A549 (cell line): ENCODE data around the gene TM9SF4. TPM values are rescaled to one million over a fixed set of nuclear protein-coding genes. Genes with fewer than 3 reads are reported as not detected.

Experiments used
- ATAC-seq, 2 experiments: fragments of 200-7000 bp in 1 of 2; fragments of >200 bp in 1 of 2; cut with Nextera tagmentation in 1 of 2; cut with Tn5 transposase in 1 of 2; 3 replicates each; pipeline versions ENCODE4 v1.8.0 to v1.9.1; 2018 to 2020; ENCODE audit warnings: mild to moderate bottlenecking in 1 of 2, moderate library complexity in 1 of 2
- CTCF ChIA-PET: fragments of 300-600 bp; sonication (Branson Sonifier 250); formaldehyde crosslinking; extraction: SDS; loops from one replicate; lab custom pipeline; 2021; ENCODE audit warnings: antibody characterized with exemption, inconsistent platforms; lab: Yijun Ruan, JAX
- POLR2A ChIA-PET: fragments of 350-600 bp; formaldehyde crosslinking; extraction: SDS; loops from one replicate; lab custom pipeline; 2021; ENCODE audit warnings: antibody characterized with exemption, inconsistent platforms; lab: Yijun Ruan, JAX
- DNase-seq, 2 experiments: peaks; one replicate each; pipeline versions ENCODE4 v3.0.0 to v3.0.0-alpha.2; 2011 to 2016; ENCODE audit warnings: low read depth in 1 of 2, low spot score in 1 of 2
- FAIRE-seq: peaks from 2 replicates; lab custom pipeline; 2011; peaks lifted over from hg19 to GRCh38; lab: Jason Lieb, UNC
- H3K27ac ChIP-seq, 2 experiments: fragments of >200 bp; sonication (Bioruptor Twin); formaldehyde crosslinking; 3 replicates each; pipeline ENCODE4 v1.5.1; 2016 to 2017
- H3K4me1 ChIP-seq: fragments of >200 bp; sonication (Bioruptor Twin); formaldehyde crosslinking; 3 replicates; pipeline ENCODE4 v1.6.1; 2016
- H3K4me2 ChIP-seq: fragments of >200 bp; sonication (Bioruptor Twin); formaldehyde crosslinking; 3 replicates; pipeline ENCODE4 v1.6.1; 2016
- H3K4me3 ChIP-seq: fragments of >200 bp; sonication (Bioruptor Twin); formaldehyde crosslinking; 3 replicates; pipeline ENCODE4 v1.5.1; 2016
- H3K9me3 ChIP-seq: fragments of >200 bp; sonication (Bioruptor Twin); formaldehyde crosslinking; 3 replicates; pipeline ENCODE4 v1.6.1; 2016
- CHD4 ChIP-seq: fragments of 200-600 bp; sonication (generic); IDR thresholded peaks from 2 replicates; pipeline ENCODE4 v1.6.1; 2016; ENCODE audit warnings: antibody characterized with exemption, mild to moderate bottlenecking, borderline replicate concordance
- EHF ChIP-seq: fragments of 250-450 bp; sonication (Bioruptor Pico); IDR thresholded peaks from 2 replicates; pipeline ENCODE4 v1.5.0; 2020; ENCODE audit warnings: mild to moderate bottlenecking
- EHMT2 ChIP-seq: fragments of 200-600 bp; sonication (generic); IDR thresholded peaks from 2 replicates; pipeline ENCODE4 v1.6.1; 2016; ENCODE audit warnings: antibody characterized with exemption, low read depth, mild to moderate bottlenecking, moderate library complexity
- HEYL ChIP-seq: fragments of 250-450 bp; sonication (Bioruptor Pico); IDR thresholded peaks from 2 replicates; pipeline ENCODE4 v1.8.0; 2021; ENCODE audit warnings: mild to moderate bottlenecking, moderate library complexity
- KDM5A ChIP-seq: fragments of 200-600 bp; sonication (generic); IDR thresholded peaks from 2 replicates; pipeline ENCODE4 v1.6.1; 2016; ENCODE audit warnings: antibody characterized with exemption, mild to moderate bottlenecking
- PHF8 ChIP-seq: fragments of 200-600 bp; sonication (generic); IDR thresholded peaks from 2 replicates; pipeline ENCODE4 v1.6.1; 2016; ENCODE audit warnings: low read depth, mild to moderate bottlenecking, antibody characterized with exemption, moderate library complexity, borderline replicate concordance
- RAD21 ChIP-seq, 2 experiments: fragments of >200 bp in 1 of 2; sonication (Bioruptor Twin) in 1 of 2; formaldehyde crosslinking in 1 of 2; IDR thresholded peaks in 1 of 2; conservative IDR thresholded peaks in 1 of 2; 2 replicates in 1 of 2; 3 replicates in 1 of 2; pipeline ENCODE4 v1.6.1; 2012 to 2018; ENCODE audit warnings: inconsistent platforms in 1 of 2
- RFX5 ChIP-seq: fragments of 450-650 bp; IDR thresholded peaks from 2 replicates; pipeline ENCODE4 v1.7.1; 2014; ENCODE audit warnings: antibody characterized with exemption, mild to moderate bottlenecking, moderate library complexity
- SREBF2 ChIP-seq: fragments of 450-650 bp; IDR thresholded peaks from 2 replicates; pipeline ENCODE4 v1.6.1; 2014; ENCODE audit warnings: mild to moderate bottlenecking, moderate library complexity
- ZC3H11A ChIP-seq: fragments of 450-650 bp; IDR thresholded peaks from 2 replicates; pipeline ENCODE4 v1.6.1; 2014; ENCODE audit warnings: antibody characterized with exemption, mild to moderate bottlenecking
- ZSCAN20 ChIP-seq: fragments of 250-450 bp; sonication (Bioruptor Pico); IDR thresholded peaks from 2 replicates; pipeline ENCODE4 v1.8.0; 2022; ENCODE audit warnings: mild to moderate bottlenecking, moderate library complexity
- WGBS: methylation state at CpG from one replicate; pipeline ENCODE4 v1.1.6; 2017; ENCODE audit errors: missing lambda C conversion rate; 5-methylcytosine and 5-hydroxymethylcytosine counted together
- polyA plus RNA-seq, 4 experiments: library from polyadenylated mRNA; depleted of rRNA in 3 of 4; stranded (reverse); fragments of >200 nt; fragmentation: RNase III in 1 of 4; extraction: RNeasy Plus Mini Kit Qiagen cat#74134 plus additional on column Dnase treatment in 1 of 4; gene quantifications; 2 replicates in 3 of 4; 3 replicates in 1 of 4; pipeline ENCODE4 v1.2.3, GENCODE V29; 2011 to 2017
- TF ChIP-seq, protein P1 (sequence below): fragments of >200 bp; sonication (Bioruptor Twin); formaldehyde crosslinking; IDR thresholded peaks from 3 replicates; pipeline ENCODE4 v1.6.1; 2016
- TF ChIP-seq, protein P2 (sequence below): fragments of 200-600 bp; sonication (generic); IDR thresholded peaks from 2 replicates; pipeline ENCODE4 v1.6.1; 2016; ENCODE audit warnings: antibody characterized with exemption, mild to moderate bottlenecking, moderate library complexity
- TF ChIP-seq, protein P3 (sequence below): fragments of >200 bp; sonication (Bioruptor Twin); formaldehyde crosslinking; IDR thresholded peaks from 2 replicates; pipeline ENCODE4 v1.6.1; 2016
- TF ChIP-seq, protein P4 (sequence below): fragments of 250-450 bp; sonication (Bioruptor Pico); IDR thresholded peaks from 2 replicates; pipeline ENCODE4 v1.5.0; 2021; ENCODE audit warnings: mild to moderate bottlenecking, moderate library complexity, borderline replicate concordance
- TF ChIP-seq, protein P5 (sequence below): fragments of 450-650 bp; IDR thresholded peaks from 2 replicates; pipeline ENCODE4 v1.6.1; 2014; ENCODE audit warnings: antibody characterized with exemption

Gene TM9SF4
- polyA plus RNA-seq, 2 of the 4 experiments (the other 2 are of a cell fraction), result 52.3 to 60.0 TPM

DNA sequence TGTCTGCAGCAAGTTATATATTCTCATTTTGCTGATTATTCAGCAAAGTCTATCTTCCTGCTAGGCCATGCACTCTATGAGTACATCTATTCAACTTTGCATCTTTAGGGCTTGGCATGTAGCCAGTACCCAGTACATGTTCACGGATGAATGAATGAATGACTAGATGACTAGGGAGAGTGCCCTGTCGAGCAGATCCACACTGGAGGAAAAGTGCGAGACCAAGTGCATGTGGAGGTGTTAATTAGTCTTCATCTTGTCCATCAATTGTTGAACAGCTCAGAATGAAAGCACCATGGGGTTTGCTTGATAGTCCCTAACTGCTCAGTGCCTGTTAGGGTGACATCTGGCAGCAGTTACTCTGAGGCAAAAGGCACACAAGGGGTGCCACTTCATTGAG lies 30.4 kb downstream of the TM9SF4 start:
- DNase-seq (no peak), ATAC-seq (no peak), FAIRE-seq (no peak)
- 96% methylated on average over 3 of the region's 3 CpGs for WGBS
- ChIA-PET CTCF (no interaction called here), POLR2A (no interaction called here)
- Histone ChIP-seq H3K4me3 (no peak overlapping the region), H3K4me2 (no peak overlapping the region), H3K9me3 (no peaks in the 10 kb centered on the region), H3K27ac (no peak overlapping the region), H3K4me1 (no peaks in the 10 kb centered on the region)
- TF ChIP-seq, protein P1, sequence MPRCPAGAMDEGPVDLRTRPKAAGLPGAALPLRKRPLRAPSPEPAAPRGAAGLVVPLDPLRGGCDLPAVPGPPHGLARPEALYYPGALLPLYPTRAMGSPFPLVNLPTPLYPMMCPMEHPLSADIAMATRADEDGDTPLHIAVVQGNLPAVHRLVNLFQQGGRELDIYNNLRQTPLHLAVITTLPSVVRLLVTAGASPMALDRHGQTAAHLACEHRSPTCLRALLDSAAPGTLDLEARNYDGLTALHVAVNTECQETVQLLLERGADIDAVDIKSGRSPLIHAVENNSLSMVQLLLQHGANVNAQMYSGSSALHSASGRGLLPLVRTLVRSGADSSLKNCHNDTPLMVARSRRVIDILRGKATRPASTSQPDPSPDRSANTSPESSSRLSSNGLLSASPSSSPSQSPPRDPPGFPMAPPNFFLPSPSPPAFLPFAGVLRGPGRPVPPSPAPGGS, result no peak
- TF ChIP-seq KDM5A (no peak), HEYL (CRISPR knock-in tag) (no peak), RAD21 (conservative IDR thresholded peaks at IDR 0.05 in 1 of 2, IDR thresholded peaks at IDR 0.05 in 1 of 2) (no peak), CHD4 (no peak), EHF (no peak)
- TF ChIP-seq, protein P2, sequence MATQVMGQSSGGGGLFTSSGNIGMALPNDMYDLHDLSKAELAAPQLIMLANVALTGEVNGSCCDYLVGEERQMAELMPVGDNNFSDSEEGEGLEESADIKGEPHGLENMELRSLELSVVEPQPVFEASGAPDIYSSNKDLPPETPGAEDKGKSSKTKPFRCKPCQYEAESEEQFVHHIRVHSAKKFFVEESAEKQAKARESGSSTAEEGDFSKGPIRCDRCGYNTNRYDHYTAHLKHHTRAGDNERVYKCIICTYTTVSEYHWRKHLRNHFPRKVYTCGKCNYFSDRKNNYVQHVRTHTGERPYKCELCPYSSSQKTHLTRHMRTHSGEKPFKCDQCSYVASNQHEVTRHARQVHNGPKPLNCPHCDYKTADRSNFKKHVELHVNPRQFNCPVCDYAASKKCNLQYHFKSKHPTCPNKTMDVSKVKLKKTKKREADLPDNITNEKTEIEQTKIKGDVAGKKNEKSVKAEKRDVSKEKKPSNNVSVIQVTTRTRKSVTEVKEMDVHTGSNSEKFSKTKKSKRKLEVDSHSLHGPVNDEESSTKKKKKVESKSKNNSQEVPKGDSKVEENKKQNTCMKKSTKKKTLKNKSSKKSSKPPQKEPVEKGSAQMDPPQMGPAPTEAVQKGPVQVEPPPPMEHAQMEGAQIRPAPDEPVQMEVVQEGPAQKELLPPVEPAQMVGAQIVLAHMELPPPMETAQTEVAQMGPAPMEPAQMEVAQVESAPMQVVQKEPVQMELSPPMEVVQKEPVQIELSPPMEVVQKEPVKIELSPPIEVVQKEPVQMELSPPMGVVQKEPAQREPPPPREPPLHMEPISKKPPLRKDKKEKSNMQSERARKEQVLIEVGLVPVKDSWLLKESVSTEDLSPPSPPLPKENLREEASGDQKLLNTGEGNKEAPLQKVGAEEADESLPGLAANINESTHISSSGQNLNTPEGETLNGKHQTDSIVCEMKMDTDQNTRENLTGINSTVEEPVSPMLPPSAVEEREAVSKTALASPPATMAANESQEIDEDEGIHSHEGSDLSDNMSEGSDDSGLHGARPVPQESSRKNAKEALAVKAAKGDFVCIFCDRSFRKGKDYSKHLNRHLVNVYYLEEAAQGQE, result no peak
- TF ChIP-seq, all 56 proteins: peak for 0

DNA sequence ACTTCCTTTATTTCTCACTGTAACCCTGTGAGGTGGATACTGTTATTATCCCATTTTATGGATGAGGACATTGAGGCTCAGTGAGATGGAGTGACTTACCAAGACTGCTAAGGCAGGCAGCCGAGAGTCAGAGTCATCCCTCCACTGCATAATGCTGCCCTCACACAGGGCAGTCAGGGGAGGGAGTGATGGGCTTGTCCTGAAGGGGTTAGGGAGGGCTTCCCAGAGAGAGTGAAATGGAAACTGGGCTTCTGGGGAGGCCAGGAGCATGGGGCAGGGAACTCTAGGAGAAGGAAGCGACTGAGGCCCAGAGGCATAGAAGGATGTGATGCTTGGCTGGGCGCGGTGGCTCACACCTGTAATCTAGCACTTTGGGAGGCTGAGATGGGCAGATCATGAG lies 31.1 kb downstream of the TM9SF4 start:
- ChIA-PET CTCF (no interaction called here), POLR2A (no interaction called here)
- no peaks in the 10 kb centered on the region for H3K9me3 ChIP-seq
- ATAC-seq (no peak), DNase-seq (no peak), FAIRE-seq (no peak)
- TF ChIP-seq, protein P3, sequence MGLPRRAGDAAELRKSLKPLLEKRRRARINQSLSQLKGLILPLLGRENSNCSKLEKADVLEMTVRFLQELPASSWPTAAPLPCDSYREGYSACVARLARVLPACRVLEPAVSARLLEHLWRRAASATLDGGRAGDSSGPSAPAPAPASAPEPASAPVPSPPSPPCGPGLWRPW, result no peak
- TF ChIP-seq RFX5 (no peak), ZSCAN20 (CRISPR knock-in tag) (no peak), ZC3H11A (no peak), EHF (no peak), EHMT2 (no peak), SREBF2 (no peak), PHF8 (no peak)
- TF ChIP-seq, protein P4, sequence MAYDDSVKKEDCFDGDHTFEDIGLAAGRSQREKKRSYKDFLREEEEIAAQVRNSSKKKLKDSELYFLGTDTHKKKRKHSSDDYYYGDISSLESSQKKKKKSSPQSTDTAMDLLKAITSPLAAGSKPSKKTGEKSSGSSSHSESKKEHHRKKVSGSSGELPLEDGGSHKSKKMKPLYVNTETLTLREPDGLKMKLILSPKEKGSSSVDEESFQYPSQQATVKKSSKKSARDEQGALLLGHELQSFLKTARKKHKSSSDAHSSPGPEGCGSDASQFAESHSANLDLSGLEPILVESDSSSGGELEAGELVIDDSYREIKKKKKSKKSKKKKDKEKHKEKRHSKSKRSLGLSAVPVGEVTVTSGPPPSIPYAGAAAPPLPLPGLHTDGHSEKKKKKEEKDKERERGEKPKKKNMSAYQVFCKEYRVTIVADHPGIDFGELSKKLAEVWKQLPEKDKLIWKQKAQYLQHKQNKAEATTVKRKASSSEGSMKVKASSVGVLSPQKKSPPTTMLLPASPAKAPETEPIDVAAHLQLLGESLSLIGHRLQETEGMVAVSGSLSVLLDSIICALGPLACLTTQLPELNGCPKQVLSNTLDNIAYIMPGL (CRISPR knock-in tag), result no peak
- TF ChIP-seq, protein P5, sequence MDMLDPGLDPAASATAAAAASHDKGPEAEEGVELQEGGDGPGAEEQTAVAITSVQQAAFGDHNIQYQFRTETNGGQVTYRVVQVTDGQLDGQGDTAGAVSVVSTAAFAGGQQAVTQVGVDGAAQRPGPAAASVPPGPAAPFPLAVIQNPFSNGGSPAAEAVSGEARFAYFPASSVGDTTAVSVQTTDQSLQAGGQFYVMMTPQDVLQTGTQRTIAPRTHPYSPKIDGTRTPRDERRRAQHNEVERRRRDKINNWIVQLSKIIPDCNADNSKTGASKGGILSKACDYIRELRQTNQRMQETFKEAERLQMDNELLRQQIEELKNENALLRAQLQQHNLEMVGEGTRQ, result no peak
- TF ChIP-seq, protein P1, result no peak
- H3K4me2 ChIP-seq, result no peak overlapping the region
- H3K27ac ChIP-seq, result no peak overlapping the region
- H3K4me1 ChIP-seq, result no peaks in the 10 kb centered on the region
- WGBS, result 76% methylated on average over 4 of the region's 4 CpGs
- H3K4me3 ChIP-seq, result no peak overlapping the region
